ENCODE measurements around the gene MPC2.
"Not testable (repeated sequence)": the region's sequence is repeated elsewhere in the genome, so short reads cannot be mapped to it uniquely, and the experiment has no call there.

Gene MPC2

DNA sequence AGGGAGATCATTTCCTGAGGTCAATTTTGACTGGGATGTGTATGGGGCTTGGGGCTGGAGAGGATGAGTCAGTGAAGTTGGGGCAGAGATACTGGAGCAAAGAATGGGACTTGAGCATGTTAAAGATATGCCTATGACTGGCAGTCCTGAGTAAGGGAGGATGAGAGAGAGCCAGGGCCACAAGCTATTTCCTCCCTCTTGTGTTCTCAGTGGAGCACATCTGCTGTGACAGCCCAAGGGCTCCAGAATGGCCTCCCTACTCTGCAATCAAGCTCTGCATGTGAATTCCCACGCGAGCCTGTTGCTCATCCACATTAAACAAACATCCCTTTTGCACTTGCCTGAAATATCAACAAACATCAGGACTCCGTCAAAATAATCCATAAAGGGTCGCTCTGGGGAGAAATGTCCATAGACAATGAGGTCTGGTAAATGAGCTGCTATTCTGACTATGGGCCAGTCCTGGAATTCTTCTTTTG, 32.2 kb downstream of the MPC2 start:
- no peak overlapping the region for H3K27ac ChIP-seq (ENCODE audit: low read depth, low read length)

DNA sequence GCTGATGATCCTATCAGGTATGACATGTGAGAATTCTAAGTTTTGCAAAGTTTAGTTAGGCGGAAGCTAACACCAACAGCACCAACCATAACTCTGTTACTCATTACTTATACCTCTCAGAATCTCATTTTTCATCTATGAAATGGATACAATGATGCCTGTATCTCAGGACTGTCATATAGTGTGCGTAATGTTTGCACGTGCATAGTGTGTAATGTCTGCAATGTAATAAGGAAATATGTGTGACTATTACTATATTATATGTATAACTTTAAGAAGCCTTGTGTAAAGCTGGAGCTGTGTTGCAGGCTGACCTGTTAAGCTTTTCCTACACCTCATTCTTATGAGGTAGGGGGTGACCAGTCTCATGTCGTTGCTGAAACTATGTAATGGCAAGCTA, 36.0 kb downstream of the MPC2 start:
- Histone ChIP-seq H3K9me3 (ENCODE audit: insufficient read depth, low read depth, low read length) (no peaks in the 10 kb centered on the region), H3K36me3 (ENCODE audit: insufficient read depth, low read length) (no peaks in the 10 kb centered on the region), H3K27ac (ENCODE audit: low read depth, low read length) (no peak overlapping the region), H3K4me3 (ENCODE audit: low read length) (no peak overlapping the region), H3K9ac (ENCODE audit: low read depth, low read length) (no peak overlapping the region), H3K4me1 (ENCODE audit: insufficient read depth, low read length) (peaks cover 15% of the 10 kb centered on the region), H3K27me3 (ENCODE audit: insufficient read depth, low read length) (no peaks in the 10 kb centered on the region)
- 100% methylated on average over 1 of the region's 4 CpGs for WGBS

More for the DNA sequence above, 32.2 kb downstream of the MPC2 start:
- no peak overlapping the region for H3K4me3 ChIP-seq (ENCODE audit: low read length)
- H3K4me1 ChIP-seq (ENCODE audit: insufficient read depth, low read length): peaks cover 16% of the 10 kb centered on the region
- H3K9me3 ChIP-seq (ENCODE audit: insufficient read depth, low read depth, low read length): peaks cover 14% of the 10 kb centered on the region
- no peaks in the 10 kb centered on the region for H3K27me3 ChIP-seq (ENCODE audit: insufficient read depth, low read length)
- H3K9ac ChIP-seq (ENCODE audit: low read depth, low read length): no peak overlapping the region
- H3K36me3 ChIP-seq (ENCODE audit: insufficient read depth, low read length): no peaks in the 10 kb centered on the region
- 77% methylated on average over 4 of the region's 4 CpGs for WGBS

DNA sequence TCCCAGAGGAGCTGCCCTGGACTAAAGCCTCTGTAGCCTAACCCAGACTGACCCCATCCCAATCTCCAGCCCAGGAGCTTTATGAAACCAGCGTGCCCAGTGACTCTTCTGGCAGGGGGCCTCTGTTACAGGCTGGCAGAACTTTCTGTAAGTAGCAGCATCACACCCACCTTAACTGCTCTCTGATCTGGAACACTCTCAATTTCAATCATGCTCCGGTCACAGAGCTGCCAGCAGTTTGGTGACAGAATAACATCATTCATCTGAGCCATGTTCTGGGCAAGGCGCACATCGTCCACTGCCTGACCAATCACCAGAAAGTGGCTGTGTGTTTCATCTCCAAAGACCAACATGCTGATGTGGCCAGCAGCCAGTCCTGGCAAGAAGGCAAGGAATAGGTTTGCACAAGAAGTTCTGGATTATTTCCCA, 37.6 kb downstream of the MPC2 start:
- H3K36me3 ChIP-seq (ENCODE audit: insufficient read depth, low read length): no peaks in the 10 kb centered on the region
- H3K4me1 ChIP-seq (ENCODE audit: insufficient read depth, low read length): no peaks in the 10 kb centered on the region
- H3K4me3 ChIP-seq (ENCODE audit: low read length): no peak overlapping the region
- no peaks in the 10 kb centered on the region for H3K27me3 ChIP-seq (ENCODE audit: insufficient read depth, low read length)
- 91% methylated on average over 4 of the region's 4 CpGs for WGBS
- no peak overlapping the region for H3K9ac ChIP-seq (ENCODE audit: low read depth, low read length)
- no peak overlapping the region for H3K27ac ChIP-seq (ENCODE audit: low read depth, low read length)
- no peaks in the 10 kb centered on the region for H3K9me3 ChIP-seq (ENCODE audit: insufficient read depth, low read depth, low read length)

- Histone ChIP-seq H3K36me3 (ENCODE audit: insufficient read depth, low read length) (no peaks in the 10 kb centered on the region), H3K9me3 (ENCODE audit: insufficient read depth, low read depth, low read length) (no peaks in the 10 kb centered on the region), H3K4me1 (ENCODE audit: insufficient read depth, low read length) (no peaks in the 10 kb centered on the region), H3K9ac (ENCODE audit: low read depth, low read length) (no peak overlapping the region), H3K27me3 (ENCODE audit: insufficient read depth, low read length) (no peaks in the 10 kb centered on the region), H3K4me3 (ENCODE audit: low read length) (no peak overlapping the region), H3K27ac (ENCODE audit: low read depth, low read length) (no peak overlapping the region)
- WGBS: 95% methylated on average over 7 of the region's 9 CpGs
Measured at GRCh38 chr1:167898578-167899222, 38.2 kb downstream of the MPC2 start.

DNA sequence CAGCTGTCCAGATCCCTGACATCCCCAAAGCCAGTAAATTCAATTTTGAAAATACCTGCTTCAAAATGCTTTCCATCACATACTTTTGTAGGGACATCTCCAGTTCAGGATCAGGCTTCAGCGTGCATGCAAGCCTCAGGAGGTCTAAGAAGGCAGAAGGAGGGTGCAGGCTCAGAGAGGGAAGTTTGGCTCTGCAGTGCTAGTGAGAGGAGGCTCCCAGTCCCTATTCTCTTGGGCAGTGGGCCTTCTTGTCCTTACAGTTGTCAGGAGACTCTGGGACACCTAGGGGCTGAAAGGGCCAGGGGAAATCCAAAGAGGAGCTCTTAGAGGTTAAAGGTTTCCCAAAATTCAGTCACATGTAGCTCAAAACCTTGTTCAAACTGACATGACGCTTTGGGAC, 43.1 kb downstream of the MPC2 start:
- Histone ChIP-seq H3K9ac (ENCODE audit: low read depth, low read length) (no peak overlapping the region), H3K9me3 (ENCODE audit: insufficient read depth, low read depth, low read length) (no peaks in the 10 kb centered on the region), H3K4me1 (ENCODE audit: insufficient read depth, low read length) (no peaks in the 10 kb centered on the region), H3K27ac (ENCODE audit: low read depth, low read length) (no peak overlapping the region), H3K36me3 (ENCODE audit: insufficient read depth, low read length) (no peaks in the 10 kb centered on the region), H3K4me3 (ENCODE audit: low read length) (no peak overlapping the region), H3K27me3 (ENCODE audit: insufficient read depth, low read length) (no peaks in the 10 kb centered on the region)
- 66% methylated on average over 2 of the region's 2 CpGs for WGBS

DNA sequence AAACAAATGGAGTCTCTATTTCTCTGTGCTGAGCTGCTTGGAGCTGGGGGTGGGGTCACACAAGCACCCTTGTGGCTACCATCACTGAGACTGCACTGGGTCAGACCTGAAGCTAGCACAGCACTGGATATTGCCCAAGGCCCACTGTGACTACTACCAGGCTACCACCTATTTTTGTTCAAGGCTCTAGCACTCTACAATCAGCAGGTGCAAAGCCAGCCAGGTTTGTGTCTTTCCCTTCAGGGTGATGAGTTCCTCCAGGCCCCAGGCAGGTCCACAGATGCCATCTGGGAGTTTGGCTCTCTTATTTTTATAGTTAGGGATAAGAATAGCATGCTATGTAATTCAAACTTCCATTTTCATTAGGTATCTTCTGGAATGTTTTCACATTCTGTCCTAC, 46.5 kb downstream of the MPC2 start:
- H3K36me3 ChIP-seq (ENCODE audit: insufficient read depth, low read length): no peaks in the 10 kb centered on the region
- no peak overlapping the region for H3K9ac ChIP-seq (ENCODE audit: low read depth, low read length)
- H3K27ac ChIP-seq (ENCODE audit: low read depth, low read length): no peak overlapping the region
- no peaks in the 10 kb centered on the region for H3K27me3 ChIP-seq (ENCODE audit: insufficient read depth, low read length)
- no peak overlapping the region for H3K4me3 ChIP-seq (ENCODE audit: low read length)
- no peaks in the 10 kb centered on the region for H3K4me1 ChIP-seq (ENCODE audit: insufficient read depth, low read length)
- H3K9me3 ChIP-seq (ENCODE audit: insufficient read depth, low read depth, low read length): no peaks in the 10 kb centered on the region

DNA sequence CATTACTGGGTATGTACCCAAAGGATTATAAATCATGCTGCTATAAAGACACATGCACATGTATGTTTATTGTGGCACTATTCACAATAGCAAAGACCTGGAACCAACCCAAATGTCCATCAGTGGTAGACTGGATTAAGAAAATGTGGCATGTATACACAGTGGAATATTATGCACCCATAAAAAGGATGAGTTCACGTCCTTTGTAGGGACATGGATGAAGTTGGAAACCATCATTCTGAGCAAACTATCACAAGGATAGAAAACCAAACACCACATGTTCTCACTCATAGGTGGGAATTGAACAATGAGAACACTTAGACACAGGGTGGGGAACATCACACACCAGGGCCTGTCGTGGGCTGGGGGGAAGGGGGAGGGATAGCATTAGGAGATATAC, 49.7 kb downstream of the MPC2 start:
- WGBS: 89% methylated on average over 1 of the region's 2 CpGs
- H3K4me1 ChIP-seq (ENCODE audit: insufficient read depth, low read length); H3K27ac ChIP-seq (ENCODE audit: low read depth, low read length); H3K36me3 ChIP-seq (ENCODE audit: insufficient read depth, low read length); H3K27me3 ChIP-seq (ENCODE audit: insufficient read depth, low read length); H3K4me3 ChIP-seq (ENCODE audit: low read length); H3K9me3 ChIP-seq (ENCODE audit: insufficient read depth, low read depth, low read length); H3K9ac ChIP-seq (ENCODE audit: low read depth, low read length): not testable (repeated sequence)

DNA sequence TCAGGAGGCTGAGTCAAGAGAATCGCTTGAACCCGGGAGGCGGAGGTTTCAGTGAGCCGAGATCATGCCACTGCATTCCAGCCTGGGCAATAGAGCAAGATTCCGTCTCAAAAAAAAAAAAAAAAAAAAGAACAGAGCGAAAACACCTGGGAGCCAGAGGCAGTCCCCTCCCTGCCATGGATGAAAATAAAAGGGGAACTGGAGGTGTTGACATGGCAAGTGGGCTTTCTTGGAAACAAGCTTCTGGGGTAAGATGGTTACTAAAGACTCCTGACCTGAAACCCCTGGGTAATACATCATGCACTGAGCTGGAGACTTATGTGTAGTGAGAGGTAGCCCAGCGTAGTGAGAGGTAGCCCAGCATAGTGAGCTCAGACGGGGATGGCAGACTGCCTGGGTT, 54.5 kb downstream of the MPC2 start:
- WGBS: 94% methylated on average over 8 of the region's 8 CpGs
- Histone ChIP-seq H3K9ac (ENCODE audit: low read depth, low read length) (no peak overlapping the region), H3K4me3 (ENCODE audit: low read length) (no peak overlapping the region), H3K27me3 (ENCODE audit: insufficient read depth, low read length) (no peaks in the 10 kb centered on the region), H3K9me3 (ENCODE audit: insufficient read depth, low read depth, low read length) (no peaks in the 10 kb centered on the region), H3K27ac (ENCODE audit: low read depth, low read length) (no peak overlapping the region), H3K4me1 (ENCODE audit: insufficient read depth, low read length) (no peaks in the 10 kb centered on the region), H3K36me3 (ENCODE audit: insufficient read depth, low read length) (no peaks in the 10 kb centered on the region)

- Histone ChIP-seq H3K9ac (ENCODE audit: low read depth, low read length) (no peak overlapping the region), H3K9me3 (ENCODE audit: insufficient read depth, low read depth, low read length) (no peaks in the 10 kb centered on the region), H3K36me3 (ENCODE audit: insufficient read depth, low read length) (no peaks in the 10 kb centered on the region), H3K4me1 (ENCODE audit: insufficient read depth, low read length) (no peaks in the 10 kb centered on the region), H3K4me3 (ENCODE audit: low read length) (no peak overlapping the region), H3K27ac (ENCODE audit: low read depth, low read length) (no peak overlapping the region), H3K27me3 (ENCODE audit: insufficient read depth, low read length) (no peaks in the 10 kb centered on the region)
- WGBS: 88% methylated on average over 3 of the region's 3 CpGs
Measured at GRCh38 chr1:167881786-167882185, 55.1 kb downstream of the MPC2 start.

DNA sequence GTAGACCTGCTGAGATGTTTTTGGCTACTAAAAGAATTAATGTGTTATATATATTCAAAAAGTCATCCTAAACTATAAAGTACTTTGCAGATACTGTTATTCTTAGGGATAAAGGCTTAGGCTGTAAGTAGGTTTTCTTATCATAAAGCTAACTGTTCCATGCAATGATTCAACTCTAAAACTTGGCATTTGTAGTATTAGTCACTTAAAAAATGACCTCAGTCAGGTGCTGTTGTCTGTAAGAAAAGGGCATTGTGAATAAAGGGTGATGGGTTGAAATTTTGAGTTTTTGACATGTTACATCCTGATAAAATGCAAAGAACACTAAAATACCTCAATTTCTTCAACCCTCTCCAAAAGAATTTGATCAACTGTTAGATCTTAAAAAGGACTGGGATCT, 55.8 kb downstream of the MPC2 start:
- no peak overlapping the region for H3K27ac ChIP-seq (ENCODE audit: low read depth, low read length)
- H3K4me3 ChIP-seq (ENCODE audit: low read length): no peak overlapping the region
- no peaks in the 10 kb centered on the region for H3K9me3 ChIP-seq (ENCODE audit: insufficient read depth, low read depth, low read length)
- H3K27me3 ChIP-seq (ENCODE audit: insufficient read depth, low read length): no peaks in the 10 kb centered on the region
- no peaks in the 10 kb centered on the region for H3K4me1 ChIP-seq (ENCODE audit: insufficient read depth, low read length)
- H3K36me3 ChIP-seq (ENCODE audit: insufficient read depth, low read length): no peaks in the 10 kb centered on the region
- H3K9ac ChIP-seq (ENCODE audit: low read depth, low read length): no peak overlapping the region

DNA sequence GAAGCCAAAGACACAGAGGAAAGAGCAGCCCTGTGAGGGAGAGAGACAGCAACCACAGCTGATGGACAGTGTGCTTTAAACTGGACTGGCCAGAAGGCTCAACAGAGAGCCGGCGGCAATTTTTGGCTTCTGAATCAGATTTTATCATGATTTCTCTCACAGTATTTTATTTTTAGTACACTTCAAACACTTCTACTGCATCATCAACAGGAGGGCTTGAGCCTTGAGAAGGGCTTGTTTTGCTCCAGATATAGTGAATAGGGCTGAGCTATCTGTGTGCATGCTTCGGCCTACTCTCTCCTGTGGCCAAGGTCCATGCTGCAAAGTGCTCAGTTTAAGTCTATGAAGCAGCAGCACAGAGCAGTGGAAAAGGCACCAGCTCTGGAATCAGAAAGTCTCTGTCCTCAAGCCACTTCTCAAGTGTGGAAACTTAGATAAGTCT, 56.3 kb downstream of the MPC2 start:
- Histone ChIP-seq H3K36me3 (ENCODE audit: insufficient read depth, low read length) (no peaks in the 10 kb centered on the region), H3K9me3 (ENCODE audit: insufficient read depth, low read depth, low read length) (no peaks in the 10 kb centered on the region), H3K27ac (ENCODE audit: low read depth, low read length) (no peak overlapping the region), H3K4me1 (ENCODE audit: insufficient read depth, low read length) (no peaks in the 10 kb centered on the region), H3K27me3 (ENCODE audit: insufficient read depth, low read length) (no peaks in the 10 kb centered on the region), H3K4me3 (ENCODE audit: low read length) (no peak overlapping the region), H3K9ac (ENCODE audit: low read depth, low read length) (no peak overlapping the region)
- WGBS: 98% methylated on average over 3 of the region's 3 CpGs

GRCh38 chr1:167879508-167879907, 57.4 kb downstream of the MPC2 start:
- Histone ChIP-seq H3K27ac (ENCODE audit: low read depth, low read length) (no peak overlapping the region), H3K4me3 (ENCODE audit: low read length) (no peak overlapping the region), H3K9me3 (ENCODE audit: insufficient read depth, low read depth, low read length) (no peaks in the 10 kb centered on the region), H3K9ac (ENCODE audit: low read depth, low read length) (no peak overlapping the region), H3K4me1 (ENCODE audit: insufficient read depth, low read length) (peaks cover 10% of the 10 kb centered on the region), H3K27me3 (ENCODE audit: insufficient read depth, low read length) (no peaks in the 10 kb centered on the region), H3K36me3 (ENCODE audit: insufficient read depth, low read length) (no peaks in the 10 kb centered on the region)
- WGBS: no CpG with 5 or more reads among the region's 1 CpG
